Hepatocyte (in vitro differentiated cells): ENCODE results near the gene EFEMP2.

Experiments
- CTCF ChIP-seq: fragments of 200-600 bp; sonication (generic); IDR thresholded peaks from 2 replicates; pipeline ENCODE4 v1.5.1; 2016; ENCODE audit warnings: antibody characterized with exemption, mild to moderate bottlenecking; ENCODE audit not compliant: poor library complexity
- EZH2 ChIP-seq: fragments of 200-600 bp; sonication (generic); IDR thresholded peaks from 2 replicates; pipeline ENCODE4 v1.6.1; 2016; ENCODE audit warnings: antibody characterized with exemption, mild to moderate bottlenecking, borderline replicate concordance
- EZH2phosphoT487 ChIP-seq: fragments of 200-600 bp; sonication (generic); IDR thresholded peaks from one replicate; pipeline ENCODE4 v1.6.1; 2018; ENCODE audit warnings: antibody characterized with exemption, mild to moderate bottlenecking, low read depth, moderate library complexity; ENCODE audit not compliant: unreplicated experiment, severe bottlenecking

- TF ChIP-seq CTCF, result no peak
- no peak for TF ChIP-seq EZH2
- TF ChIP-seq EZH2phosphoT487, result no peak
Measured at GRCh38 chr11:65853246-65853979, 19.2 kb downstream of the EFEMP2 start.
